Stomach smooth muscle (tissue), 2 donors: ENCODE results near the gene FAM135A.
"Not testable (repeated sequence)": the region's sequence is repeated elsewhere in the genome, so short reads cannot be mapped to it uniquely, and the experiment has no call there.

Source experiments
- H3K27ac ChIP-seq: one replicate; pipeline ENCODE4 v1.7.0; 2013; ENCODE audit warnings: mild to moderate bottlenecking, low read length, inconsistent platforms
- H3K27me3 ChIP-seq, 2 donors: one replicate each; pipeline ENCODE4 v1.7.0; 2013; ENCODE audit warnings: low read length in 2 of 2; ENCODE audit not compliant: insufficient read depth in 2 of 2, control insufficient read depth in 1 of 2
- H3K36me3 ChIP-seq, 2 donors: one replicate each; pipeline ENCODE4 v1.7.0; 2013; ENCODE audit warnings: low read length in 2 of 2; ENCODE audit not compliant: control insufficient read depth in 2 of 2, insufficient read depth in 2 of 2
- H3K4me1 ChIP-seq: one replicate; pipeline ENCODE4 v1.7.0; 2013; ENCODE audit warnings: low read length; ENCODE audit not compliant: control insufficient read depth, insufficient read depth
- H3K4me3 ChIP-seq, 2 donors: one replicate each; pipeline ENCODE4 v1.7.0; 2013; ENCODE audit warnings: low read length in 2 of 2
- H3K9ac ChIP-seq, 2 donors: one replicate each; pipeline ENCODE4 v1.7.0; 2013; ENCODE audit warnings: low read length in 2 of 2, mild to moderate bottlenecking in 1 of 2
- H3K9me3 ChIP-seq, 2 donors: one replicate each; pipeline ENCODE4 v1.7.0; 2013; ENCODE audit warnings: low read length in 2 of 2; ENCODE audit not compliant: control insufficient read depth in 2 of 2
- donor health status: healthy.
- donor health status: Pancreatic carcinoma.

The FAM135A gene

DNA sequence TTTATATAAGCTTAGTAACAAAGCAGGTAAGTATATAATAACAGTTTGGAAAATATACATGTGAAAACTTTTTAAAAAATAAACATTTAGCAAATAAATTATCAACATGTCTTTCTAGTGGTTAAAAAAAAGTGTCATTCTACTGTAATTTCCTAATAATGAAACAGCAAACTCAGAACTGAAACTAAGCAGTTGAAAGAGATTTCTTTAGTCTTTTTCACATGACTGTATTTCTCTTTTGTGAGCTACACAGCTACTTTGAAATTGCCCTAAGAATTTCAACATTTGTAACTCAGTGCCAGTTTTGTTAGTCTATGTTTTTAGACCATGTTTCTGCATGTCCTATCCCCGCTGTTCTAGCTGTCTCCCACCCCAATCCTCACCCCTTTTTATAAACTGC lies 125.1 kb downstream of the FAM135A start:
- no peak overlapping the region for H3K9ac ChIP-seq
- H3K27me3 ChIP-seq: no peaks in the 10 kb centered on the region
- H3K9me3 ChIP-seq: no peaks in the 10 kb centered on the region
- H3K36me3 ChIP-seq: peaks cover 7 to 11% of the 10 kb centered on the region in 2 donors
- H3K27ac ChIP-seq: no peak overlapping the region
- H3K4me3 ChIP-seq: no peak overlapping the region
- H3K4me1 ChIP-seq: no peaks in the 10 kb centered on the region

GRCh38 chr6:70547313-70547712 lies 134.0 kb downstream of the FAM135A start:
- no peak overlapping the region for H3K4me3 ChIP-seq
- H3K9me3 ChIP-seq: no peaks in the 10 kb centered on the region
- H3K27me3 ChIP-seq: no peaks in the 10 kb centered on the region
- H3K4me1 ChIP-seq: no peaks in the 10 kb centered on the region
- no peak overlapping the region for H3K9ac ChIP-seq
- no peak overlapping the region for H3K27ac ChIP-seq
- H3K36me3 ChIP-seq: peaks cover 0 to under 1% of the 10 kb centered on the region in 2 donors

GRCh38 chr6:70547905-70548304 lies 134.6 kb downstream of the FAM135A start:
- Histone ChIP-seq H3K36me3 (no peaks in the 10 kb centered on the region), H3K9ac (no peak overlapping the region), H3K27ac (no peak overlapping the region), H3K9me3 (no peaks in the 10 kb centered on the region), H3K27me3 (no peaks in the 10 kb centered on the region), H3K4me1 (no peaks in the 10 kb centered on the region), H3K4me3 (no peak overlapping the region)

GRCh38 chr6:70549327-70549726 lies 136.0 kb downstream of the FAM135A start:
- H3K4me3 ChIP-seq: no peak overlapping the region
- no peaks in the 10 kb centered on the region for H3K27me3 ChIP-seq
- H3K4me1 ChIP-seq: no peaks in the 10 kb centered on the region
- H3K27ac ChIP-seq: no peak overlapping the region
- H3K36me3 ChIP-seq: no peaks in the 10 kb centered on the region
- H3K9me3 ChIP-seq: no peaks in the 10 kb centered on the region
- H3K9ac ChIP-seq: no peak overlapping the region

DNA sequence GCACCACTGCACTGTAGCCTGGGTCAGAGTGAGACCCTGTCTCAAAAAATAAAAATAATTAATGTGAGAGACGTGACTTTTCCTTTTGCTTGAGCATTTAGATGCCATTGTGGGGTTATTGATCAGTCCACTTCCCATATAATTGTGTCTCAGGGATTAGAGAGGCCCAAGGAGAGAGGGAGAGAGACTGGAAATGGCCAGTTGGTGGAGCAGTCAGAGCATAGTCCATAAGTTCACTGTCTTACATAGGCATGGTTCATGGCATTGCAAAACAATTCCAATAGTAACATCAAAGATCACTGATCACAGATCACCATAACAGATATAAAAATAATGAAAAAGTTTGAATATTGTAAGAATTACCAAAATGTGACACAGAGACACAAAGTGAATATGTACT lies 138.3 kb downstream of the FAM135A start:
- no peak overlapping the region for H3K9ac ChIP-seq
- no peak overlapping the region for H3K4me3 ChIP-seq
- H3K27me3 ChIP-seq: no peaks in the 10 kb centered on the region
- no peaks in the 10 kb centered on the region for H3K4me1 ChIP-seq
- no peaks in the 10 kb centered on the region for H3K36me3 ChIP-seq
- no peaks in the 10 kb centered on the region for H3K9me3 ChIP-seq
- no peak overlapping the region for H3K27ac ChIP-seq

GRCh38 chr6:70552286-70552940 lies 139.1 kb downstream of the FAM135A start:
- not testable (repeated sequence) for H3K9me3 ChIP-seq, H3K4me3 ChIP-seq, H3K9ac ChIP-seq, H3K27me3 ChIP-seq, H3K27ac ChIP-seq, H3K4me1 ChIP-seq, H3K36me3 ChIP-seq

DNA sequence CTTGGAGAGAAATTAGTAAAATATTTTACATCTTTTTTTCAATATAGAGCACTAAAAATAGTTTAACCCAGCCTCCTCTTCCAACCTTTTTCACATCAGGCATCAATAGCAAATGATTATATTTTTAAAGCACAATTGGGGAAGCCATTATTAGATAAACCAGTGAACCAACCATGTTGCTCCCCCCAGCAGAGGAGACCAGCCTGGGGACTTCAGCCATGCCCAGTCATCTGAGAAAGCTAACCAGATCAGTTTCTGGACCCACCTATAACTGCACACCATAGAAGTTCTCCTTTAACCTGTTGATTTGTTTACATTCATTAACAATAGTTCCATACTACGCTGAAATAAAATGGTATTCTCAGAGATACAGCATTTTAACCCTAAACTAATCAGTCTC lies 139.7 kb downstream of the FAM135A start:
- Histone ChIP-seq H3K27me3 (no peaks in the 10 kb centered on the region), H3K36me3 (no peaks in the 10 kb centered on the region), H3K27ac (no peak overlapping the region), H3K4me3 (no peak overlapping the region), H3K9ac (no peak overlapping the region), H3K4me1 (no peaks in the 10 kb centered on the region), H3K9me3 (no peaks in the 10 kb centered on the region)

DNA sequence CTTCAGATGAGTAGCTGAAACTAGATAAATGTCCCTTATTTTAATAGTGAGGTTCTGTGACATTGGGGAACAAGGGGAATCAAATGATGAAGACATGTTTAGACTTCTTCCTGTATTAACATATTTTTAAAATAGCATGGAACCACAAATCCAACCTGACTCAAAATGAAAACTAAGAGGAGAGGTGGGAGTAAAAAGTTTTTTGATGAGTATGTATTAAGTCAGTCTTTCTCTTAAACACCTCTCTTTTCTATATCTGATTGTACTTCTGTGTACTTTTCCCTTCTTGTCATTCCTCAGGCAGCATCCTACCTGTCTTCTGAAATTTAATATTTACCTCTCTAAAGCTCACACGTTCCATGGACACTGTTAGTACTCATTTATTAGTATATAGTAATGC lies 144.7 kb downstream of the FAM135A start:
- H3K9me3 ChIP-seq: no peaks in the 10 kb centered on the region
- no peaks in the 10 kb centered on the region for H3K36me3 ChIP-seq
- H3K4me3 ChIP-seq: no peak overlapping the region
- H3K27me3 ChIP-seq: no peaks in the 10 kb centered on the region
- H3K4me1 ChIP-seq: no peaks in the 10 kb centered on the region
- H3K9ac ChIP-seq: no peak overlapping the region
- no peak overlapping the region for H3K27ac ChIP-seq

- H3K9me3 ChIP-seq, H3K4me3 ChIP-seq, H3K9ac ChIP-seq, H3K27ac ChIP-seq, H3K27me3 ChIP-seq, H3K36me3 ChIP-seq, H3K4me1 ChIP-seq: not testable (repeated sequence)
These were observed 149.1 kb downstream of the FAM135A start for GRCh38 chr6:70562401-70562800.

DNA sequence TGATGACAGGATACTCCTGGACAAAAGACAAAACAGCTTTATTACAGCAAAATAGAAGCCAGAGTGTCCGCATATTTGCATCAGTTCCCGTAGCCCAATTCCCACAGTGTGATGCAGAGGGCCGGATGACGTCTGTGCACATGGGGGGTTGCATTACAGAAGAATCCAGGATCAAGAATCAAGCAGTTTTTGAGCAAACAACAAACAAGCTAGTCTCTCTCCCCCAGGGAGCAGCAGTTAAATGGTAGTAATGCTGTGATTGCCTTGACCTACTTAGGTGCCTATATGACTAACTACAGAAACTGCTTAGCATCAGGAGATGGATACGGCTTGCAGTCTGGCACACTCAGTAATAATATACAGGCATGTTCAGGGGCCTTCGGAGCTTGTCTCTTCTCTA lies 150.2 kb downstream of the FAM135A start:
- Histone ChIP-seq H3K9ac (no peak overlapping the region), H3K36me3 (no peaks in the 10 kb centered on the region), H3K27ac (no peak overlapping the region), H3K4me3 (no peak overlapping the region), H3K4me1 (peaks cover 8% of the 10 kb centered on the region), H3K27me3 (no peaks in the 10 kb centered on the region), H3K9me3 (no peaks in the 10 kb centered on the region)

GRCh38 chr6:70566751-70567382 lies 153.6 kb downstream of the FAM135A start, which contains the start of gene SDHAF4:
SDHAF4 (plus strand) TSS chr6:70566930; CDS start chr6:70566941, 11 bp downstream.
- no peaks in the 10 kb centered on the region for H3K27me3 ChIP-seq
- peak within 1 kb of the TSS; percentile 53 for H3K27ac ChIP-seq
- no peaks in the 10 kb centered on the region for H3K36me3 ChIP-seq

More at GRCh38 chr6:70566751-70567382, 153.6 kb downstream of the FAM135A start, which contains the start of gene SDHAF4:
- Histone ChIP-seq H3K9ac (peak within 1 kb of the TSS; percentile 79 to 83), H3K9me3 (no peaks in the 10 kb centered on the region), H3K4me1 (peaks cover 8% of the 10 kb centered on the region), H3K4me3 (peak within 1 kb of the TSS; percentile 82 to 90)
